ENCODE data around the gene CCDC141. TPM values are rescaled to one million over a fixed set of nuclear protein-coding genes. Genes with fewer than 3 reads are reported as not detected.
A peak's percentile ranks its signal among the peaks of the same experiment; 100 is the strongest.

Gene CCDC141
- total and polyA plus RNA-seq, 7 experiments from 2014 or later = 8.2 to 39.2 (median 34.4) TPM

GRCh38 chr2:178892751-178893625, 156.9 kb downstream of the CCDC141 start:
- POLR2A ChIA-PET = interaction anchor here (0.6 kb wide), 1 partner anchor 522 kb away, joined by 4 read pairs; no protein-coding TSS in a partner anchor
- Histone ChIP-seq H3K27me3 (ENCODE audit: control insufficient read depth in 2 of 2, insufficient read depth in 2 of 2, low read length in 2 of 2) (no peaks in the 10 kb centered on the region), H3K4me3 (ENCODE audit: low read length) (no peak overlapping the region), H3K27ac (ENCODE audit: low read depth, low read length) (no peak overlapping the region), H3K9me3 (ENCODE audit: control insufficient read depth in 2 of 3, low read length in 3 of 3) (no peaks in the 10 kb centered on the region), H3K4me1 (ENCODE audit: control insufficient read depth in 2 of 2, insufficient read depth in 2 of 2, low read length in 2 of 2) (no peaks in the 10 kb centered on the region), H3K36me3 (ENCODE audit: control insufficient read depth in 2 of 3, insufficient read depth in 3 of 3, low read length in 3 of 3) (no peaks in the 10 kb centered on the region)
- intact Hi-C loops (cut with micrococcal nuclease) = loop anchor here in 1 of 2 donors (5.0 kb wide), 3 partner anchors 76 to 859 kb away; no protein-coding TSS in a partner anchor
- Mint-ChIP-seq H3K36me3 (peaks cover 0 to 11% (median 5%) of the 10 kb centered on the region in 5 donors), H3K27ac (no peak overlapping the region), H3K27me3 (no peaks in the 10 kb centered on the region), H3K4me1 (peaks cover 5 to 17% (median 7%) of the 10 kb centered on the region in 7 donors), H3K9me3 (peaks cover 0 to 2% (median 0%) of the 10 kb centered on the region in 11 donors), H3K4me3 (no peak overlapping the region)
- CTCF ChIA-PET = interaction anchor here (0.7 to 1.9 kb wide), 7 partner anchors 10 to 237 kb away, joined by 3 to 14 read pairs (median 4); no protein-coding TSS in a partner anchor
- no peak for ATAC-seq
- DNase-seq = no peak

DNA sequence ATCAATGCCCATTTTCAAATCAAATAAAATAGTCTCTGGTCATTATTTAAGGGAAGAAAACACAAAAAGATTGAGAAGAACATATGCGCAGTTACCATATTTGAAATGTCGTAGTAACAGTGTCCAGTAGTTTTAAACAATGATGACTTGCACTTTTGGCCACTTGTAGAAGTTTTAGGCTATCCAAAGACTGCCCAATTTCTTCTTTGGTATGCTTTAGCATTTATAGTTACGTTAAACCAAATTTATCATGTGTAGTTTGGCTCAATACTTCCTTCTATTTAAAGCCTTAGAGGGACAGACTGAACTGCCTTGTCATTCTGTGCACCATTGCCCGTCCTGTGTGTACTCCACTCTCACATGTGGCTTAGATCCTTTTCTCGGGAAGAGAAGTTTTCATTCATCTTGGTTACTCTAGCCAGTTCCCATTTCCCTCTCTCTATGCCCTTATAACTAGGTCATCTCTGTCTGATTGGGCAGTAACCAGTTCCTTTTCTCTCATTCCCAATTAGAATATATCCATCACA, 157.9 kb downstream of the CCDC141 start:
- no peaks in the 10 kb centered on the region for H3K27me3 ChIP-seq (ENCODE audit: control insufficient read depth in 2 of 2, insufficient read depth in 2 of 2, low read length in 2 of 2)
- H3K36me3 ChIP-seq (ENCODE audit: control insufficient read depth in 2 of 3, insufficient read depth in 3 of 3, low read length in 3 of 3) = peaks cover 0 to 6% (median 0%) of the 10 kb centered on the region in 3 experiments
- DNase-seq = no peak
- Mint-ChIP-seq H3K27ac (no peak overlapping the region), H3K4me3 (no peak overlapping the region), H3K36me3 (peaks cover 0 to 18% (median 12%) of the 10 kb centered on the region in 5 donors), H3K9me3 (peaks cover 0 to 2% (median 0%) of the 10 kb centered on the region in 11 donors), H3K4me1 (peaks cover 5 to 17% (median 7%) of the 10 kb centered on the region in 7 donors), H3K27me3 (no peaks in the 10 kb centered on the region)
- no peak overlapping the region for H3K27ac ChIP-seq (ENCODE audit: low read depth, low read length)
- intact Hi-C loops (cut with micrococcal nuclease) = loop anchor here (1.0 to 5.0 kb wide), 9 partner anchors 22 to 860 kb away; no protein-coding TSS in a partner anchor
- H3K4me3 ChIP-seq (ENCODE audit: low read length) = no peak overlapping the region
- no peaks in the 10 kb centered on the region for H3K9me3 ChIP-seq (ENCODE audit: control insufficient read depth in 2 of 3, low read length in 3 of 3)
- POLR2A ChIA-PET = no interaction called here
- no peaks in the 10 kb centered on the region for H3K4me1 ChIP-seq (ENCODE audit: control insufficient read depth in 2 of 2, insufficient read depth in 2 of 2, low read length in 2 of 2)
- CTCF ChIA-PET = interaction anchor here (0.7 to 3.3 kb wide), 7 partner anchors 13 to 240 kb away, joined by 3 to 44 read pairs (median 4); no protein-coding TSS in a partner anchor
- ATAC-seq = no peak

GRCh38 chr2:178891265-178891958, 158.5 kb downstream of the CCDC141 start:
- DNase-seq = peak; percentile 9 to 65 (median 49)
- Histone ChIP-seq H3K4me1 (ENCODE audit: control insufficient read depth in 2 of 2, insufficient read depth in 2 of 2, low read length in 2 of 2) (no peaks in the 10 kb centered on the region), H3K9me3 (ENCODE audit: control insufficient read depth in 2 of 3, low read length in 3 of 3) (no peaks in the 10 kb centered on the region), H3K27me3 (ENCODE audit: control insufficient read depth in 2 of 2, insufficient read depth in 2 of 2, low read length in 2 of 2) (no peaks in the 10 kb centered on the region), H3K27ac (ENCODE audit: low read depth, low read length) (no peak overlapping the region), H3K36me3 (ENCODE audit: control insufficient read depth in 2 of 3, insufficient read depth in 3 of 3, low read length in 3 of 3) (peaks cover 0 to 6% (median 0%) of the 10 kb centered on the region in 3 experiments), H3K4me3 (ENCODE audit: low read length) (no peak overlapping the region)
- ChIA-PET CTCF (interaction anchor here (0.6 to 3.3 kb wide), 14 partner anchors 12 to 261 kb away, joined by 3 to 44 read pairs (median 4); no protein-coding TSS in a partner anchor), POLR2A (no interaction called here)
- H3K4me3 Mint-ChIP-seq = no peak overlapping the region
- peaks cover 5 to 17% (median 7%) of the 10 kb centered on the region in 7 donors for H3K4me1 Mint-ChIP-seq
- intact Hi-C loops (cut with micrococcal nuclease) = loop anchor here (1.0 to 5.0 kb wide), 9 partner anchors 23 to 861 kb away; no protein-coding TSS in a partner anchor
- no peak overlapping the region for H3K27ac Mint-ChIP-seq
- peak; percentile 83 for ATAC-seq
- H3K9me3 Mint-ChIP-seq = no peaks in the 10 kb centered on the region
- H3K36me3 Mint-ChIP-seq = peaks cover 0 to 20% (median 15%) of the 10 kb centered on the region in 5 donors
- H3K27me3 Mint-ChIP-seq = no peaks in the 10 kb centered on the region

- H3K9me3 ChIP-seq (ENCODE audit: control insufficient read depth in 2 of 3, low read length in 3 of 3) = no peaks in the 10 kb centered on the region
- intact Hi-C loops (cut with micrococcal nuclease) = no loop called here
- ChIA-PET CTCF (no interaction called here), POLR2A (no interaction called here)
- H3K27ac Mint-ChIP-seq = no peak overlapping the region
- ATAC-seq (no peak), DNase-seq (no peak)
- no peaks in the 10 kb centered on the region for H3K9me3 Mint-ChIP-seq
- no peaks in the 10 kb centered on the region for H3K4me1 Mint-ChIP-seq
- H3K4me3 Mint-ChIP-seq = no peak overlapping the region
- no peaks in the 10 kb centered on the region for H3K27me3 ChIP-seq (ENCODE audit: control insufficient read depth in 2 of 2, insufficient read depth in 2 of 2, low read length in 2 of 2)
- H3K4me1 ChIP-seq (ENCODE audit: control insufficient read depth in 2 of 2, insufficient read depth in 2 of 2, low read length in 2 of 2) = no peaks in the 10 kb centered on the region
- no peaks in the 10 kb centered on the region for H3K27me3 Mint-ChIP-seq
- H3K4me3 ChIP-seq (ENCODE audit: low read length) = no peak overlapping the region
- no peak overlapping the region for H3K27ac ChIP-seq (ENCODE audit: low read depth, low read length)
- H3K36me3 ChIP-seq (ENCODE audit: control insufficient read depth in 2 of 3, insufficient read depth in 3 of 3, low read length in 3 of 3) = peaks cover 0 to 22% (median 0%) of the 10 kb centered on the region in 3 experiments
- H3K36me3 Mint-ChIP-seq = peaks cover 0 to 56% (median 40%) of the 10 kb centered on the region in 5 donors
Measured at GRCh38 chr2:178886006-178886405, 163.9 kb downstream of the CCDC141 start.

DNA sequence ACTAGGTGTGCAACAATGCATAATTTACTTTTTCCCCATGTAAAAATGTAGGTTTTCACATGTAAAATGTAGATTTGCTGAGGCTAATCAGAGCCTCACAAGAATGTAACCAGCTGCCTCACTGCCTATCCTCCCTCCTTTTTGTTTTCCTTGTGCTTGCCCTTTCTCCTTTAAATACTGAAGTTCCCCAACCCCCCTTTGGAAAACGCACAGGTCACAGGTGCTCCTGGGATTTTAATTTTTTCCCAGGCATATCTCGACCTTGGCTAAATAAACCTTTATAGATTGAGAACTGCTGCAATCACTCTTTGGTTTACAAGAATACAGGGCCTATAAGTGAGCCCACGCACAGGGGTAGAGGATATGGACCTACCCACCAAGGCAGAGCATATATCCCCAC, 165.5 kb downstream of the CCDC141 start:
- no peaks in the 10 kb centered on the region for H3K9me3 Mint-ChIP-seq
- no peak overlapping the region for H3K4me3 Mint-ChIP-seq
- no peak overlapping the region for H3K27ac Mint-ChIP-seq
- H3K4me1 ChIP-seq (ENCODE audit: control insufficient read depth in 2 of 2, insufficient read depth in 2 of 2, low read length in 2 of 2) = no peaks in the 10 kb centered on the region
- H3K27ac ChIP-seq (ENCODE audit: low read depth, low read length) = no peak overlapping the region
- no peak overlapping the region for H3K4me3 ChIP-seq (ENCODE audit: low read length)
- H3K9me3 ChIP-seq (ENCODE audit: control insufficient read depth in 2 of 3, low read length in 3 of 3) = no peaks in the 10 kb centered on the region
- H3K36me3 ChIP-seq (ENCODE audit: control insufficient read depth in 2 of 3, insufficient read depth in 3 of 3, low read length in 3 of 3) = peaks cover 0 to 26% (median 0%) of the 10 kb centered on the region in 3 experiments
- ChIA-PET POLR2A (no interaction called here), CTCF (interaction anchor here (0.7 kb wide), 1 partner anchor 84 kb away, joined by 3 read pairs; no protein-coding TSS in a partner anchor)
- no peak for ATAC-seq
- DNase-seq = no peak
- intact Hi-C loops (cut with micrococcal nuclease) = no loop called here
- no peaks in the 10 kb centered on the region for H3K27me3 Mint-ChIP-seq
- H3K4me1 Mint-ChIP-seq = no peaks in the 10 kb centered on the region
- peaks cover 0 to 71% (median 52%) of the 10 kb centered on the region in 5 donors for H3K36me3 Mint-ChIP-seq
- no peaks in the 10 kb centered on the region for H3K27me3 ChIP-seq (ENCODE audit: control insufficient read depth in 2 of 2, insufficient read depth in 2 of 2, low read length in 2 of 2)

- ATAC-seq (no peak), DNase-seq (no peak)
- peaks cover 0 to 27% (median 0%) of the 10 kb centered on the region in 3 experiments for H3K36me3 ChIP-seq (ENCODE audit: control insufficient read depth in 2 of 3, insufficient read depth in 3 of 3, low read length in 3 of 3)
- H3K27me3 ChIP-seq (ENCODE audit: control insufficient read depth in 2 of 2, insufficient read depth in 2 of 2, low read length in 2 of 2) = no peaks in the 10 kb centered on the region
- intact Hi-C loops (cut with micrococcal nuclease) = no loop called here
- ChIA-PET POLR2A (no interaction called here), CTCF (interaction anchor here (1.5 kb wide), 1 partner anchor 11 kb away, joined by 4 read pairs; no protein-coding TSS in a partner anchor)
- Mint-ChIP-seq H3K27me3 (no peaks in the 10 kb centered on the region), H3K4me3 (no peak overlapping the region), H3K27ac (no peak overlapping the region), H3K4me1 (no peaks in the 10 kb centered on the region), H3K36me3 (peaks cover 0 to 69% (median 46%) of the 10 kb centered on the region in 5 donors), H3K9me3 (no peaks in the 10 kb centered on the region)
- H3K9me3 ChIP-seq (ENCODE audit: control insufficient read depth in 2 of 3, low read length in 3 of 3) = no peaks in the 10 kb centered on the region
- no peaks in the 10 kb centered on the region for H3K4me1 ChIP-seq (ENCODE audit: control insufficient read depth in 2 of 2, insufficient read depth in 2 of 2, low read length in 2 of 2)
- H3K27ac ChIP-seq (ENCODE audit: low read depth, low read length) = no peak overlapping the region
- no peak overlapping the region for H3K4me3 ChIP-seq (ENCODE audit: low read length)
Measured at GRCh38 chr2:178882666-178883440, 167.1 kb downstream of the CCDC141 start.

All from naive thymus-derived CD4-positive, alpha-beta T cell (primary cell).